Vagina (tissue), 2 donors: ENCODE results near the gene DAZAP2.
"Not testable (repeated sequence)": the region's sequence is repeated elsewhere in the genome, so short reads cannot be mapped to it uniquely, and the experiment has no call there.

ENCODE experiments used
- POLR2A ChIP-seq, 2 donors: fragments of 450-650 bp; IDR thresholded peaks; one replicate each; pipeline ENCODE4 v1.6.1; 2017; ENCODE audit warnings: antibody characterized with exemption in 2 of 2, mild to moderate bottlenecking in 2 of 2, moderate library complexity in 2 of 2
- POLR2AphosphoS5 ChIP-seq, 2 donors: sonication (generic); formaldehyde crosslinking; IDR thresholded peaks; one replicate each; pipeline ENCODE4 v1.9.0; 2017; ENCODE audit warnings: antibody characterized with exemption in 2 of 2, mild to moderate bottlenecking in 2 of 2, low read depth in 1 of 2; ENCODE audit not compliant: insufficient read depth in 1 of 2
- TF ChIP-seq, protein P1 (sequence below), 3 experiments: fragments of 450-650 bp in 2 of 3; fragments of 200-600 bp in 1 of 3; sonication (generic) in 1 of 3; IDR thresholded peaks; one replicate each; pipeline ENCODE4 v1.5.1; 2017 to 2019; ENCODE audit warnings: antibody characterized with exemption in 3 of 3, mild to moderate bottlenecking in 2 of 3, moderate library complexity in 2 of 3

DNA sequence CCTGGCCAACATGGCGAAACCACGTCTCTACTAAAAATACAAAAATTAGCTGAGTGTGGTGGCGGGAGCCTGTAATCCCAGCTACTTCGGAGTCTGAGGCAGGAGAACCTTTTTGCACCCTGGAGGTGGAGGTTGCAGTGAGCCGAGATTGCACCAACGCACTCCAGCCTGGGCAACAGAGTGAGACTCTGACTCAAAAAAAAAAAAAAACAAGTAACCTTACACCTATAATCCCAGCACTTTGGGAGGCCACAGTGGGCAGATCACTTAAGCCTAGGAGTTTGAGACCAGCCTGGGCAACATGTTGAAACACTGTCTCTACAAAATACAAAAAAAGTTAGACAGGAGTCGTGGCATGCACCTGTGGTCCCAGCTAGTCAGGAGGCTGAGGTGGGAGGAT lies 34.2 kb downstream of the DAZAP2 start:
- TF ChIP-seq, protein P1, sequence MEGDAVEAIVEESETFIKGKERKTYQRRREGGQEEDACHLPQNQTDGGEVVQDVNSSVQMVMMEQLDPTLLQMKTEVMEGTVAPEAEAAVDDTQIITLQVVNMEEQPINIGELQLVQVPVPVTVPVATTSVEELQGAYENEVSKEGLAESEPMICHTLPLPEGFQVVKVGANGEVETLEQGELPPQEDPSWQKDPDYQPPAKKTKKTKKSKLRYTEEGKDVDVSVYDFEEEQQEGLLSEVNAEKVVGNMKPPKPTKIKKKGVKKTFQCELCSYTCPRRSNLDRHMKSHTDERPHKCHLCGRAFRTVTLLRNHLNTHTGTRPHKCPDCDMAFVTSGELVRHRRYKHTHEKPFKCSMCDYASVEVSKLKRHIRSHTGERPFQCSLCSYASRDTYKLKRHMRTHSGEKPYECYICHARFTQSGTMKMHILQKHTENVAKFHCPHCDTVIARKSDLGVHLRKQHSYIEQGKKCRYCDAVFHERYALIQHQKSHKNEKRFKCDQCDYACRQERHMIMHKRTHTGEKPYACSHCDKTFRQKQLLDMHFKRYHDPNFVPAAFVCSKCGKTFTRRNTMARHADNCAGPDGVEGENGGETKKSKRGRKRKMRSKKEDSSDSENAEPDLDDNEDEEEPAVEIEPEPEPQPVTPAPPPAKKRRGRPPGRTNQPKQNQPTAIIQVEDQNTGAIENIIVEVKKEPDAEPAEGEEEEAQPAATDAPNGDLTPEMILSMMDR (IDR thresholded peaks at IDR 0.05), result not testable (repeated sequence)
- TF ChIP-seq POLR2A (IDR thresholded peaks at IDR 0.05); POLR2AphosphoS5 (IDR thresholded peaks at IDR 0.05; ENCODE audit: insufficient read depth in 1 of 2, low read depth in 1 of 2): not testable (repeated sequence)
